HUES48 (cell line): ENCODE results near the gene LRWD1.
"Not testable (repeated sequence)": the region's sequence is repeated elsewhere in the genome, so short reads cannot be mapped to it uniquely, and the experiment has no call there.

Experiments
- H3K27ac ChIP-seq: one replicate; pipeline ENCODE4 v1.7.0; 2013; ENCODE audit warnings: low read depth, low read length, inconsistent platforms
- H3K27me3 ChIP-seq: 2 replicates; pipeline ENCODE4 v1.6.1; 2013; ENCODE audit warnings: mild to moderate bottlenecking, low read length; ENCODE audit not compliant: control insufficient read depth, insufficient read depth
- H3K36me3 ChIP-seq: 2 replicates; pipeline ENCODE4 v1.6.1; 2013; ENCODE audit warnings: low read length; ENCODE audit not compliant: control insufficient read depth, insufficient read depth
- H3K4me1 ChIP-seq: 2 replicates; pipeline ENCODE4 v1.6.1; 2013; ENCODE audit warnings: mild to moderate bottlenecking, low read length; ENCODE audit not compliant: control insufficient read depth, insufficient read depth
- H3K4me3 ChIP-seq: 2 replicates; pipeline ENCODE4 v1.5.1; 2013; ENCODE audit warnings: mild to moderate bottlenecking, low read depth, low read length
- H3K9ac ChIP-seq: 2 replicates; pipeline ENCODE4 v1.6.1; 2013; ENCODE audit warnings: mild to moderate bottlenecking, low read depth, low read length, moderate library complexity
- H3K9me3 ChIP-seq: 2 replicates; pipeline ENCODE4 v1.6.1; 2013; ENCODE audit warnings: low read length; ENCODE audit not compliant: control insufficient read depth, insufficient read depth

LRWD1 gene

DNA sequence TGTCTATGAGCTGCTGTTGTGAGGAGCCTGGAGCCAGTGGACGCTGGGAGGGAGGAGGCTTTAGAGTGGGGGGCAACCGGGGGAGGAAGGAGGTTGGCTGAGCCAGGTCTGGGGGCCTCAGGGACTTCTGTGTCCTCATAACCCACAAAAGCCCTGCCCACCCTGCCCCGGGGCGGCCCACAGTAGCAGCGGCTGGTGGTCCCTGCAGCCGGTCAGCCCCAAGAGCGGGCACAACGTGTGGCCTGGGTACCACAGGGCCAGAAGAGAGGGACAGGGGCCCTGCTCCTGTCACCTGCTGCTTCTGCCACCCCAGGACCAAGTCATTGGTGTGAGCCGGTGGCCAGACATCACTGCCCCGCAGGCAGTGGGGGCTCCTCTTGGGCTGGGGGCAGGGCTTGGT lies 17.2 kb downstream of the LRWD1 start:
- not testable (repeated sequence) for H3K36me3 ChIP-seq, H3K27ac ChIP-seq, H3K9ac ChIP-seq, H3K4me3 ChIP-seq, H3K9me3 ChIP-seq, H3K4me1 ChIP-seq, H3K27me3 ChIP-seq

DNA sequence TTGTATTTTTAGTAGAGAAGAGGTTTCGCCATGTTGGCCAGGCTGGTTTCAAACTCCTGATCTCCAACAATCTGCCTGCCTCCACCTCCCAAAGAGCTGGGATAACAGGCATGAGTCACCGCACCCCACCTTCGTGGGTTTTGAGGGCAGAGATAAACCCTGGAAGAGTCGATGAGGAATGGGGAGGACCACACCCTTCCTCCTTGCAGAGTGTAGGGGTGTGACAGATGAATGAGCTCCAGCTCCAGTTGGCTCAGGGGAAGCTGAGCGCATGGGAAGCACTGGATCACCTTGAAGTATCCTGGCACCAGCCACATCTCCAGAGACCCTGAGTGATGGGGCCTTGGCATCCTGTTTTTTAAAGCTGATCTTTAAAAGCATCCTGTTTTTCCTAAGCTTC lies 19.5 kb downstream of the LRWD1 start:
- not testable (repeated sequence) for H3K4me3 ChIP-seq, H3K4me1 ChIP-seq, H3K9me3 ChIP-seq, H3K27ac ChIP-seq, H3K9ac ChIP-seq, H3K27me3 ChIP-seq, H3K36me3 ChIP-seq

DNA sequence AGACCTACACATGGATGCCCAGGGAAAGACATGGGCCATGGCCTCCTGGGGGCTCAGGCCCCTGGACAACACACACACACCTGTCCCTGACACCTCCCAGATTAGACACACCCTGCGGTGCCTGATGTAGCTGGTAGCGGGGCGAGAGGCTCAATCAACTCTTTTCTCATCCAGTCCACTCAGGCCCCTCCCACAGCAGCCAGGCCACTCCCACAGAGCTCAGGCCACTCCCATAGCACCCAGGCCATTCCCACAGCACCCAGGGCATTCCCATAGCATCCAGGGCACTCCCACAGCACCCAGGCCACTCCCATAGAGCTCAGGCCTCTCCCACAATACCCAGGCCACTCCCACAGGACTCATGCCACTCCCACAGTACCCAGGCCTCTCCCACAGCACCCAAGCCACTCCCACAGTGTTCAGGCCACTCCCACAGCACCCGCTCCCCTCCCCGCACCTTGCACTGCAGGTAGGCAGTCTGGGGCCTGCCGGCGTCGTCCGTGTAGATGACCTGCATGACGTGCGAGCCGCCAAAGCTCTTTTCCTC lies 25.8 kb downstream of the LRWD1 start:
- not testable (repeated sequence) for H3K36me3 ChIP-seq, H3K27me3 ChIP-seq, H3K9me3 ChIP-seq, H3K4me3 ChIP-seq, H3K4me1 ChIP-seq, H3K27ac ChIP-seq, H3K9ac ChIP-seq

DNA sequence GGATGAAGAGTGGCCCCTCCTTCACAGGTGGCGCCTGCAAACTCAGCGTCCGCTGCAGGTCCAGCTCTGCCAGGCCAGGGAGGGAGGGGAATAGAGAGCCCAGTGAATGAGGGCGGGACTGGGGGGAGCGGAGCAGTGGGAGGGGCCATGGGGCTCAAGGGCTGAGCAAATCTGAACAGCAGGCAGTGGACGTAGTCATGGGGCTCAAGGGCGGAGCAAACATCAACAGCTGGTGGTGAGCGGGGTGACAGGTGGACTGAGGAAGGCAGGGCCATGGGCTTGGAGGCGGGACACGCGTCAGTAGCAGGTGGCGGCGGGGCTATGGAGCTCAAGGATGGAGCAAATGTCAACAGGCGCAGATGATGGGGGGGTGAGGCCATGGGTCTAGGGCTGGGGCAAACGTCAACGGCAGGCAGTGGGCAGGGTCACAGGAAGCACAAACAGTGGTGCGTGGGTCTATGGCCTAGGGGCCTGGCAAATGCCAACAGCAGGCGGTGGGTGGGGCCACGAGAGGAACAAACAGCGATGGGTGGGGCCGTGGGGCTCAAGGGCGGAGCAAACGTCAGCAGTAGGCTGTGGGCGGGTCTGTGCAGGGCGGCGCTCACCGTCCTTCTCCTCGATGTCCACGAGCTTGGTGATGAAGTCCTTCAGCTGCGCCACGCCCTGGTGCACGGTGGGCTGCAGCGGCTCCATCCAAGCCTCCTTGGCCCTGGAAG lies 28.6 kb downstream of the LRWD1 start:
- H3K27ac ChIP-seq, H3K9me3 ChIP-seq, H3K4me3 ChIP-seq, H3K4me1 ChIP-seq, H3K36me3 ChIP-seq, H3K27me3 ChIP-seq, H3K9ac ChIP-seq: not testable (repeated sequence)

DNA sequence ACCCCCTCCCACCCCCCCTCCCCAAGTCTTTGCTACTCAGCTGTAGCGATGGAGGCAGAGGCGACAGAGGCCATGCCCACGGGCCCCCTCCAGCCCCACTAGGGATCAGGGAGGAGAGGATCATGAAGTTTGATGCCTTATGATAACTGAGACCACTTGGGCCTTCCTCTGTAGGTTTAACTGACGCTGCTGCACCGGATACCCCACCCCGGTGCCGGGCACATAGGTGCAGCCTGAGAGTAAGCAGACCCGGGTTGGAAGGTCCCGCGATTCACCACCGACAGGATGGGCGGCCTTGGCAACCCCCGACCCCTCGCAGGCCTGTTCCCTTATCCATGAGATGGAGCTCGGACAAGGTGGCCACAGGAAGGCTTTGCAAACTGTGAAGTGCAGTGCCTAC lies 29.2 kb downstream of the LRWD1 start:
- not testable (repeated sequence) for H3K27ac ChIP-seq, H3K4me3 ChIP-seq, H3K4me1 ChIP-seq

DNA sequence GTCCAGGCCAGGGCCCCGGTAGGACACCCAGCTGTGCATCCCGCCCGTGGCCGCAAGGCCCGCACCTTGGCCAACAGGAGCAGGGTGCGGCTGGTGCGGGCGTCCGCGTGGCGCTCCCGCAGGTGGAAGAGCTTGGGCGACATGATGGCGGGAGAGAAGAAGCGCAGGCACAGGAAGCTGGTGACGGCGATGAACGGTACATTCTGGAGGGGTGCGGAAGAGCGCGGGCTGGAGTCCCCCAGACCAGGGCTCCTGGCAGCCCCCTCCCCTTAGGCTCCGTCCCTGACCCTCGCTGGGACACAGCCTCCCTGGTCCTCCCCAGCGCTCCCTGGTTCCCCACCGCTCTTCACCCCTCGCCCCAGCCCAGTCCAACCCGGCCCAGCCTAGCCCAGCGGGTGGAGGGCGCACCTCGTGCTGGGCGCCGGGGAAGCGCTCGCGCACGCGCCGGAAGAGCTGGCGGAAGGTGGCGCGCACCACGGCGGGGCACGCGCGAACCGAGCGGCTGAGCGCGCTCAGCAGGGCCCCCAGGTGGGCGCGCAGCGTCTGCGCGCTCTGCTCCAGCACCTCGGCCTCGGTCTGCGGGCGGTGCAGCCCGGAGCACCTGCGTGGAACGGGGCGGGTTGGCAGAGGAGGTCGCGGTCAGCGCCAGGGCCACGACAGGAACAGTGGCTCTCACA lies 29.8 kb downstream of the LRWD1 start:
- not testable (repeated sequence) for H3K9me3 ChIP-seq, H3K27ac ChIP-seq, H3K36me3 ChIP-seq, H3K27me3 ChIP-seq, H3K4me3 ChIP-seq, H3K4me1 ChIP-seq, H3K9ac ChIP-seq

More for the DNA sequence above, 29.2 kb downstream of the LRWD1 start:
- not testable (repeated sequence) for H3K9me3 ChIP-seq, H3K36me3 ChIP-seq, H3K27me3 ChIP-seq, H3K9ac ChIP-seq

DNA sequence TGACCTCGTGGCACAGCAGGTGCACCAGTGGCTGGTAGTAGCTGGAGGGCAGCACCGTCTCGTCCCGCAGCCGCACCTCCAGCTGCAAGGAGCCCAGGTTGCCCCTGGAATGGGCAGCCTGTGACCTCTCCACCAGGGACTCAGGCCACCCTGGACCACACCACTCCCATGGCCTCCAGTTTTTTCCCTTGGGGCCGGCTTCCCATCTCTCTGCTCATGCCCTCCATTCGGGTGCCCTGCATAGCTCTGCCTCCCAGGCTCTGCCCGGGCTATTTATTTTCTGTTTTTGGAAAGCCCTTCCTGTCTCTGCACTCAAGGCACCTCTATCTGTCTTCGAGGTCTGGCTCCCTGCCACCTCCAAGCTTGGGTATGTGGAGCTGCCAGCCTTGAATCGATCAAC lies 32.1 kb downstream of the LRWD1 start:
- H3K4me3 ChIP-seq, H3K9me3 ChIP-seq, H3K9ac ChIP-seq, H3K36me3 ChIP-seq, H3K4me1 ChIP-seq, H3K27me3 ChIP-seq, H3K27ac ChIP-seq: not testable (repeated sequence)

DNA sequence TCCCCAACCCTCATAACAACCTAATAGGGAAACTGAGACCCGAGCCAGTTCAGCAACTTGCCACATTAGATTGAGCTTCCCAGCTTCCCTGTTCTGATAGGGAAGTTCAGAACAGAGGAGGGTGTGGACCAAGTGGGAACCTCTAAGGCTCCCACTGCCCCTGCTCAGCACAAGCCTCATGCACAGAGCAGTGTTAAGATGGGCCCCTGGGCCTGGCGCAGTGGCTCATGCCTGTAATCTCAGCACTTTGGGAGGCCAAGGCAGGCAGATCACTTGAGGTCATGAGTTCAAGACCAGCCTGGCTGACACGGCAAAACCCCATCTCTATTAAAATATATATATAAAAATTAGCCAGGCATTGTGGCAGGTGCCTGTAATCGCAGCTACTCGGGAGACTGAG lies 32.5 kb downstream of the LRWD1 start:
- H3K27me3 ChIP-seq, H3K9ac ChIP-seq, H3K27ac ChIP-seq, H3K36me3 ChIP-seq, H3K4me1 ChIP-seq, H3K9me3 ChIP-seq, H3K4me3 ChIP-seq: not testable (repeated sequence)

DNA sequence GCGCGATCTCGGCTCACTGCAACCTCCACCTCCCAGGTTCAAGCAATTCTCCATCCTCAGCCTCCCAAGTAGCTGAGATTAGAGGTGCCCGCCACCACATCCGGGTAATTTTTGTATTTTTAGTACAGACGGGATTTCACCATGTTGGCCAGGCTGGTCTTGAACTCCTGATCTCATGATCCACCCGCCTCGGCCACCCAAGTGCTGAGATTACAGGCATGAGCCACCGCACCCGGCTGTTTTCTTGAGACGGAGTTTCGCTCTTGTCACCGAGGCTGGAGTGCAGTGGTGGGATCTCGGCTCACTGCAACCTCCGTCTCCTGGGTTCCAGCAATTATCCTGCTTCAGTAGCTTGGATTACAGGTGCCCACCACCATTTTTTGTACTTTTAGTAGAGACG lies 33.5 kb downstream of the LRWD1 start:
- not testable (repeated sequence) for H3K27ac ChIP-seq, H3K9me3 ChIP-seq, H3K9ac ChIP-seq, H3K27me3 ChIP-seq, H3K4me1 ChIP-seq, H3K4me3 ChIP-seq, H3K36me3 ChIP-seq

DNA sequence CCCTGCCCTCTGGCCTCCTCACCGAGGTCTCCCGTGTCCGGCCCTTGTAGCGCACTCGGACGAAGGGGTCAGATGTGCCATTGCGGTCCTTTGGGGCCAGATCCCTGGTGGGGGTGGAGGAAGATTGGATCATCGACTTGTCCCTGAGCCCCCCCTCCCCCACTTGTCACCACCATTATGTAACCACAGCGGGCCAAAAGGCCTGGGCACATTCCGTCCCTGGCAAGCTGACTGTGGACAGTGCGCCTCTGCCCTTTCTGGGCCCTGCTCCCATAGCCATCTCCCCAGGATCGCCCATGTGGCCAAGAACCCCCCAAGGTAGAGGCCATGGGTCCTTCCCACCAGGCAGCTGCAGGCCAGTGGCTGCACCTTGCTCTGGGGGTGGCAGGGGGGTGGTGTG lies 38.4 kb downstream of the LRWD1 start:
- H3K9me3 ChIP-seq, H3K27ac ChIP-seq, H3K4me3 ChIP-seq, H3K36me3 ChIP-seq, H3K27me3 ChIP-seq, H3K4me1 ChIP-seq, H3K9ac ChIP-seq: not testable (repeated sequence)

DNA sequence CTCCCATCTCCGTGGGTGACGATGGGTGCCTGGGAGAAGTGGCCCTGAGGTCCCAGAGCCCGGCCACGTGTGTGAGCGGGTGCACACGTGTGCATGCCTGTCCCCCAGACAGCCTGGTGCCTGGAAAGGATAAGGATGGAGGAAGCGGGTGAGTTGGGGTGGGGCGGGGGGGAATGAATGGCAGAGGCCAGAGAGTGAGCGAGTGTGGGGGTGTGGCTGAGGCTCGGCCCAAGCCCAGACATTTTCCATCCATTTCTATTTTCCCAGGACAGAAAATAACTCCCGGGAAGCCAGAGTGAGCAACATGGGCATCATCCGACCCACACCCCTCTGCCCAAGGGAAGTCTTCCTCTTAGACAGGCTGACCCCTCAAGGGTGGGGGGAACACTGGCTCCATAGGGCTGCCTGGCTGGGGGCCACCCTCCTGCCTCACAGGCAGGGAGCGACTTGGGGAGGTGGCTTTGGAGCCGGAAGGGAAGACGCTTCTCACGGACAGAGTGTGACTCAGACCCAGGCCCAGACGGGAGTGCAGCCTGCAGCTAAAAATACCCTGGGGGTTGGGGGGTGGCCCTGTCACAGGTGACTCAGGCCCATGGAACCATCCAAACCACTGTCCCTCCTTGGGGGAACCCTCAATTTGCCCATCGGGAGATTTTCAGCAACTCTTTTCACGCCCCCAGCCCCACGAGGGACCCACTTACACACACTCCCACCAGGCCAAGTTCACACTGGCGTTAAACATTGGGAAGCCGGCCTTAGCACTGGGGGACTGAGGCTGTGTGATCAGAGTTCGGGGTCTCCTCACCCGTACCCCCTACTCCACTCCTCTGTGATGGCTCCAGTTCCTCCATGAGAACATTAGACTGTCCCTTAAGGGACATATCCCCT lies 40.8 kb downstream of the LRWD1 start:
- not testable (repeated sequence) for H3K4me1 ChIP-seq, H3K27me3 ChIP-seq, H3K36me3 ChIP-seq, H3K9me3 ChIP-seq, H3K4me3 ChIP-seq, H3K27ac ChIP-seq, H3K9ac ChIP-seq
